Nephron (organoid): ENCODE measurements around the gene ENO4.

Experiments used
- H3K27ac Mint-ChIP-seq, 3 experiments: 2 replicates each; pipeline ENCODE4 v1.8.0; 2020; ENCODE audit warnings: mixed read lengths in 3 of 3, mild to moderate bottlenecking in 2 of 3, moderate library complexity in 1 of 3
- H3K27me3 Mint-ChIP-seq: 2 replicates; pipeline ENCODE4 v1.8.0; 2021; ENCODE audit warnings: low read depth, mild to moderate bottlenecking, moderate library complexity, mixed read lengths
- H3K36me3 Mint-ChIP-seq: 2 replicates; pipeline ENCODE4 v1.8.0; 2020; ENCODE audit warnings: low read depth, mixed read lengths
- H3K4me1 Mint-ChIP-seq: 2 replicates; pipeline ENCODE4 v1.8.0; 2020; ENCODE audit warnings: mixed read lengths
- H3K4me3 Mint-ChIP-seq, 3 experiments: 2 replicates each; pipeline ENCODE4 v1.8.0; 2020; ENCODE audit warnings: mild to moderate bottlenecking in 3 of 3, mixed read lengths in 3 of 3, moderate library complexity in 2 of 3
- H3K9me3 Mint-ChIP-seq: 2 replicates; pipeline ENCODE4 v1.8.0; 2020; ENCODE audit warnings: mixed read lengths
- CTCF ChIP-seq, 3 experiments: fragments of 200-600 bp; sonication (generic); IDR thresholded peaks; one replicate each; pipeline ENCODE4 v1.5.0; 2021; ENCODE audit warnings: antibody characterized with exemption in 3 of 3; ENCODE audit not compliant: unreplicated experiment in 3 of 3

Gene ENO4

GRCh38 chr10:116892907-116893685 is 43.8 kb downstream of the ENO4 start:
- H3K9me3 Mint-ChIP-seq, result no peaks in the 10 kb centered on the region
- H3K27me3 Mint-ChIP-seq, result no peaks in the 10 kb centered on the region
- peak overlapping the region; percentile 10 to 21 (median 20) for H3K4me3 Mint-ChIP-seq
- peaks cover 59% of the 10 kb centered on the region for H3K4me1 Mint-ChIP-seq
- peak overlapping the region; percentile 46 to 81 (median 71) for H3K27ac Mint-ChIP-seq
- TF ChIP-seq CTCF (IDR thresholded peaks at IDR 0.05; ENCODE audit: unreplicated experiment in 3 of 3), result no peak
- no peaks in the 10 kb centered on the region for H3K36me3 Mint-ChIP-seq

- H3K36me3 Mint-ChIP-seq, result no peaks in the 10 kb centered on the region
- no peaks in the 10 kb centered on the region for H3K27me3 Mint-ChIP-seq
- peaks cover 53% of the 10 kb centered on the region for H3K4me1 Mint-ChIP-seq
- no peak for TF ChIP-seq CTCF (IDR thresholded peaks at IDR 0.05; ENCODE audit: unreplicated experiment in 3 of 3)
- H3K9me3 Mint-ChIP-seq, result no peaks in the 10 kb centered on the region
- H3K4me3 Mint-ChIP-seq, result peak overlapping the region; percentile 10 to 21 (median 20)
- peak overlapping the region; percentile 46 to 81 (median 71) for H3K27ac Mint-ChIP-seq
Observed at GRCh38 chr10:116893686-116894037, 44.4 kb downstream of the ENO4 start.

- Mint-ChIP-seq H3K27me3 (no peaks in the 10 kb centered on the region), H3K36me3 (peaks cover 4% of the 10 kb centered on the region), H3K9me3 (no peaks in the 10 kb centered on the region), H3K27ac (peak overlapping the region; percentile 53 to 70 (median 64)), H3K4me1 (peaks cover 22% of the 10 kb centered on the region), H3K4me3 (no peak overlapping the region)
- no peak for TF ChIP-seq CTCF (IDR thresholded peaks at IDR 0.05; ENCODE audit: unreplicated experiment in 3 of 3)
Observed at GRCh38 chr10:116899626-116900025, 50.3 kb downstream of the ENO4 start.

GRCh38 chr10:116905845-116906210 is 56.5 kb downstream of the ENO4 start:
- H3K4me1 Mint-ChIP-seq, result peaks cover 22% of the 10 kb centered on the region
- no peaks in the 10 kb centered on the region for H3K27me3 Mint-ChIP-seq

GRCh38 chr10:116907245-116907987 is 58.1 kb downstream of the ENO4 start:
- Mint-ChIP-seq H3K4me3 (no peak overlapping the region), H3K27ac (peak overlapping the region in 1 of 3 experiments; percentile 16), H3K36me3 (no peaks in the 10 kb centered on the region), H3K4me1 (peaks cover 37% of the 10 kb centered on the region), H3K27me3 (no peaks in the 10 kb centered on the region), H3K9me3 (no peaks in the 10 kb centered on the region)
- no peak for TF ChIP-seq CTCF (IDR thresholded peaks at IDR 0.05; ENCODE audit: unreplicated experiment in 3 of 3)

More at GRCh38 chr10:116905845-116906210, 56.5 kb downstream of the ENO4 start:
- H3K9me3 Mint-ChIP-seq, result no peaks in the 10 kb centered on the region
- H3K4me3 Mint-ChIP-seq, result no peak overlapping the region
- TF ChIP-seq CTCF (IDR thresholded peaks at IDR 0.05; ENCODE audit: unreplicated experiment in 3 of 3), result no peak
- H3K36me3 Mint-ChIP-seq, result peaks cover 4% of the 10 kb centered on the region
- H3K27ac Mint-ChIP-seq, result no peak overlapping the region
